ENCODE measurements around the gene NEURL1.
"Not testable (repeated sequence)": the region's sequence is repeated elsewhere in the genome, so short reads cannot be mapped to it uniquely, and the experiment has no call there.

NEURL1 gene

GRCh38 chr10:103493916-103494877 lies 692 bp downstream of the NEURL1 start:
- peak; percentile 64 for DNase-seq

GRCh38 chr10:103495321-103495720 lies 1.8 kb downstream of the NEURL1 start:
- DNase-seq, result no peak

- DNase-seq, result no peak
Measured at GRCh38 chr10:103497161-103497915, 3.8 kb downstream of the NEURL1 start.

GRCh38 chr10:103498936-103499638 lies 5.6 kb downstream of the NEURL1 start:
- DNase-seq, result no peak

GRCh38 chr10:103499881-103500280 lies 6.4 kb downstream of the NEURL1 start:
- no peak for DNase-seq

- DNase-seq, result no peak
Measured at GRCh38 chr10:103500481-103500880, 7.0 kb downstream of the NEURL1 start.

GRCh38 chr10:103501186-103501585 lies 7.7 kb downstream of the NEURL1 start:
- DNase-seq, result no peak

GRCh38 chr10:103502849-103503660 lies 9.6 kb downstream of the NEURL1 start:
- peak; percentile 67 for DNase-seq

- DNase-seq, result not testable (repeated sequence)
Measured at GRCh38 chr10:103503777-103504176, 10.3 kb downstream of the NEURL1 start.

- no peak for DNase-seq
Measured at GRCh38 chr10:103504181-103504783, 10.8 kb downstream of the NEURL1 start.

GRCh38 chr10:103506061-103506460 lies 12.6 kb downstream of the NEURL1 start:
- no peak for DNase-seq

- no peak for DNase-seq
Measured at GRCh38 chr10:103507235-103508191, 14.0 kb downstream of the NEURL1 start.

- no peak for DNase-seq
Measured at GRCh38 chr10:103510046-103510685, 16.7 kb downstream of the NEURL1 start.

- DNase-seq, result no peak
Measured at GRCh38 chr10:103510791-103511752, 17.6 kb downstream of the NEURL1 start.

GRCh38 chr10:103512166-103512565 lies 18.7 kb downstream of the NEURL1 start:
- no peak for DNase-seq

GRCh38 chr10:103512591-103513379 lies 19.3 kb downstream of the NEURL1 start:
- no peak for DNase-seq

GRCh38 chr10:103513380-103514060 lies 20.0 kb downstream of the NEURL1 start:
- no peak for DNase-seq

Data from retina (tissue), 1 donor.